ENCODE data around the gene ITPR2.

Gene ITPR2

GRCh38 chr12:26369588-26369987, 463.4 kb downstream of the ITPR2 start:
- TF ChIP-seq CTCF (conservative IDR thresholded peaks at IDR 0.05; ENCODE audit: low read depth), result no peak
- DNase-seq (ENCODE audit: low spot score), result peak; percentile 20
- ChIA-PET POLR2A (ENCODE audit: low non-redundant PET) (no interaction called here), CTCF (no interaction called here)
- H3K27ac ChIP-seq, result no peak overlapping the region

- CTCF ChIA-PET, result interaction anchor here (0.5 kb wide), 1 partner anchor 130 kb away, joined by 6 read pairs; no protein-coding TSS in a partner anchor
- no peak for TF ChIP-seq CTCF (conservative IDR thresholded peaks at IDR 0.05; ENCODE audit: low read depth)
- POLR2A ChIA-PET (ENCODE audit: low non-redundant PET), result no interaction called here
- DNase-seq (ENCODE audit: low spot score), result no peak
- no peak overlapping the region for H3K27ac ChIP-seq
Measured at GRCh38 chr12:26367991-26368730, 464.8 kb downstream of the ITPR2 start.

- DNase-seq (ENCODE audit: low spot score), result no peak
- no peak overlapping the region for H3K27ac ChIP-seq
- CTCF ChIA-PET, result no interaction called here
- POLR2A ChIA-PET (ENCODE audit: low non-redundant PET), result no interaction called here
- no peak for TF ChIP-seq CTCF (conservative IDR thresholded peaks at IDR 0.05; ENCODE audit: low read depth)
Measured at GRCh38 chr12:26361964-26362363, 471.0 kb downstream of the ITPR2 start.

- ChIA-PET CTCF (interaction anchor here (0.6 to 0.9 kb wide), 2 partner anchors 38 to 95 kb away, joined by 3 read pairs; no protein-coding TSS in a partner anchor), POLR2A (ENCODE audit: low non-redundant PET) (no interaction called here)
- no peak overlapping the region for H3K27ac ChIP-seq
- no peak for DNase-seq (ENCODE audit: low spot score)
- TF ChIP-seq CTCF (conservative IDR thresholded peaks at IDR 0.05; ENCODE audit: low read depth), result no peak
Measured at GRCh38 chr12:26360062-26360461, 472.9 kb downstream of the ITPR2 start.

- no peak for TF ChIP-seq CTCF (conservative IDR thresholded peaks at IDR 0.05; ENCODE audit: low read depth)
- CTCF ChIA-PET, result interaction anchor here (0.6 kb wide), 1 partner anchor 38 kb away, joined by 3 read pairs; no protein-coding TSS in a partner anchor
- POLR2A ChIA-PET (ENCODE audit: low non-redundant PET), result no interaction called here
- no peak overlapping the region for H3K27ac ChIP-seq
- DNase-seq (ENCODE audit: low spot score), result no peak
Measured at GRCh38 chr12:26359576-26359975, 473.4 kb downstream of the ITPR2 start.

- DNase-seq (ENCODE audit: low spot score), result no peak
- TF ChIP-seq CTCF (conservative IDR thresholded peaks at IDR 0.05; ENCODE audit: low read depth), result no peak
- H3K27ac ChIP-seq, result no peak overlapping the region
- ChIA-PET POLR2A (ENCODE audit: low non-redundant PET) (no interaction called here), CTCF (no interaction called here)
Measured at GRCh38 chr12:26358651-26359050, 474.3 kb downstream of the ITPR2 start.

Measured in RWPE1 (cell line).